Activated T-cell treated with anti-CD3 and anti-CD28 coated beads, Interleukin-2, amount 50 U/mL, for 24 hours (primary cell): ENCODE results near the gene BCR.

ENCODE experiments used
- DNase-seq: peaks from one replicate; pipeline ENCODE4 v3.0.0-alpha.2; 2020
- H3K27ac Mint-ChIP-seq: 2 replicates; pipeline ENCODE4 v1.8.0; 2020; ENCODE audit warnings: mild to moderate bottlenecking, mixed read lengths
- H3K27me3 Mint-ChIP-seq: 2 replicates; pipeline ENCODE4 v1.8.0; 2020; ENCODE audit warnings: mixed read lengths
- H3K36me3 Mint-ChIP-seq: 2 replicates; pipeline ENCODE4 v1.8.0; 2020; ENCODE audit warnings: low read depth, mixed read lengths
- H3K4me1 Mint-ChIP-seq: 2 replicates; pipeline ENCODE4 v1.8.0; 2020; ENCODE audit warnings: low read depth, mixed read lengths
- H3K4me3 Mint-ChIP-seq: 2 replicates; pipeline ENCODE4 v1.8.0; 2020; ENCODE audit warnings: mild to moderate bottlenecking, moderate library complexity, mixed read lengths
- H3K9me3 Mint-ChIP-seq: 2 replicates; pipeline ENCODE4 v1.8.0; 2020; ENCODE audit warnings: mixed read lengths

Gene BCR

GRCh38 chr22:23228503-23228902, 48.2 kb downstream of the BCR start:
- H3K27ac Mint-ChIP-seq = peak overlapping the region; percentile 28
- H3K27me3 Mint-ChIP-seq = no peaks in the 10 kb centered on the region
- peaks cover 75% of the 10 kb centered on the region for H3K4me1 Mint-ChIP-seq
- no peak overlapping the region for H3K4me3 Mint-ChIP-seq
- no peak for DNase-seq
- peaks cover 16% of the 10 kb centered on the region for H3K9me3 Mint-ChIP-seq
- H3K36me3 Mint-ChIP-seq = peaks cover 44% of the 10 kb centered on the region

- H3K27ac Mint-ChIP-seq = peak overlapping the region; percentile 12
- H3K9me3 Mint-ChIP-seq = peaks cover 16% of the 10 kb centered on the region
- no peak overlapping the region for H3K4me3 Mint-ChIP-seq
- no peak for DNase-seq
- H3K36me3 Mint-ChIP-seq = peaks cover 51% of the 10 kb centered on the region
- H3K27me3 Mint-ChIP-seq = no peaks in the 10 kb centered on the region
- peaks cover 73% of the 10 kb centered on the region for H3K4me1 Mint-ChIP-seq
Observed at GRCh38 chr22:23229646-23230045, 49.3 kb downstream of the BCR start.

GRCh38 chr22:23230348-23231068, 50.2 kb downstream of the BCR start:
- Mint-ChIP-seq H3K27me3 (no peaks in the 10 kb centered on the region), H3K36me3 (peaks cover 49% of the 10 kb centered on the region), H3K4me3 (no peak overlapping the region), H3K27ac (peak overlapping the region; percentile 10), H3K9me3 (peaks cover 16% of the 10 kb centered on the region), H3K4me1 (peaks cover 73% of the 10 kb centered on the region)
- no peak for DNase-seq

DNA sequence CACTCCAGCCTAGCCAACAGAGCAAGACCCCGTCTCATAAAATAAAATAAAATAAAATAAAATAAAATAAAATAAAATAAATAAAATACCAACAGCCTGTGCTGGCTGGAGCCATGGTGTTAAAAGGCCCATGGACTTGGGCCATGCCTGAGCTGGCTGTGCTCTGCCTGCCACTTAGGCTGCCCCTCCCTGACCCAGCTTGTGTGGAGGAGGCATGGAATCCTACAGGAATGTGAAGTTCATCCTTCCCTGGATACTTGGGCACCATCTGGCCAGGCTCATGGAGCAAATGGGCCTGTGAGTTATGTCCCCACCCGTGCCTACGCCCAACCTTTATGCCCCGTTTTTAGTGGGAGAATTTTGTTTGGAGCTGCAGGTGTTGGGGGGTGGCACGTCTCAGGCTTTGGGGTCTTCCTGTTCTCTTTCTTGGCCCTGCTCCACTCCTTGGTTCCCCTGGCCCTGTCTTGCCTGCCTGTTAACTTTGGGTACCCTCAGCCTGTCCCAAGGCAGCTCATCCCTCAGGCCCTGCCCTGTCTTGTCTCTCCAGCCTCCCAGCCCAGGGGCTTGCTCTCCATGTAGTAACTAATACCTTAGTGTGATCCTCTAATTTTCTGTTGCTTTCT, 51.3 kb downstream of the BCR start:
- Mint-ChIP-seq H3K4me3 (no peak overlapping the region), H3K4me1 (peaks cover 73% of the 10 kb centered on the region)

GRCh38 chr22:23232094-23232905, 52.0 kb downstream of the BCR start:
- Mint-ChIP-seq H3K36me3 (peaks cover 51% of the 10 kb centered on the region), H3K4me3 (no peak overlapping the region)

More for the DNA sequence above, 51.3 kb downstream of the BCR start:
- H3K27ac Mint-ChIP-seq = peak overlapping the region; percentile 60
- DNase-seq = no peak
- no peaks in the 10 kb centered on the region for H3K27me3 Mint-ChIP-seq
- peaks cover 16% of the 10 kb centered on the region for H3K9me3 Mint-ChIP-seq
- peaks cover 56% of the 10 kb centered on the region for H3K36me3 Mint-ChIP-seq

GRCh38 chr22:23233084-23233531, 52.8 kb downstream of the BCR start:
- peaks cover 46% of the 10 kb centered on the region for H3K36me3 Mint-ChIP-seq
- no peaks in the 10 kb centered on the region for H3K27me3 Mint-ChIP-seq
- H3K27ac Mint-ChIP-seq = peak overlapping the region; percentile 63
- H3K9me3 Mint-ChIP-seq = peaks cover 10% of the 10 kb centered on the region
- no peak overlapping the region for H3K4me3 Mint-ChIP-seq
- peaks cover 73% of the 10 kb centered on the region for H3K4me1 Mint-ChIP-seq
- DNase-seq = no peak

More at GRCh38 chr22:23232094-23232905, 52.0 kb downstream of the BCR start:
- H3K4me1 Mint-ChIP-seq = peaks cover 73% of the 10 kb centered on the region
- H3K9me3 Mint-ChIP-seq = peaks cover 16% of the 10 kb centered on the region
- H3K27me3 Mint-ChIP-seq = no peaks in the 10 kb centered on the region
- DNase-seq = no peak
- H3K27ac Mint-ChIP-seq = peak overlapping the region; percentile 60

DNA sequence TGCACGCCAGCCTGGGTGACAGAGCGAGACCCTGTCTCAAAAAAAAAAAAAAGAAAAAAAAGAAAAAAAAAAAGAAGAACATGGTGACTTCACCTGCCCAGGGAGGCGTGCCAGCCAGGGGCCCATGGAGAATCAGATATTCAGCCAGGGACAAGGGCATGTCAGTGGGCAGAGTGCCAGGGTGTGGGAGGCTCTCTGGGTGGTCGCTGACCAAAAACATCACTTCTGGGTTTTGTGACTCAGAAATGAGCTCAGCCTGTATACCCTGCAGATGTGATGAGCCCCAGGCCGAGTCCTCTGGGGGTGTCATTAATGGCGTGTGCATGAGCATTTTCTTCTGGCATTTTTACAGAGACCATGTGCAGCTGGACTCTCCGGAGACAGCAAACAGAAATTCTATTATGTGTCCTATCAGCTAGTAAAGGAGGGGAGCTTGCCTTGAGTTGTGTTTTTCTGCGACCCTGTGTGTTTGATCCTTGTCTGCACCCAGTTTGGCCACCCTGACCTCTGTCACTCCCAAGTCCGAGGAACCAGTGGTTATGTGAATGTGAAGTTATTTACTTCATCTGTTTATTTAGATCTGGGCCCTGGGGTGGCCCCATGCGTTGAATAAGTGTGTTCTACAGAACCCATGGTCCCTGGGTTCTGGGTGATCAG, 53.6 kb downstream of the BCR start:
- Mint-ChIP-seq H3K36me3 (peaks cover 41% of the 10 kb centered on the region), H3K27ac (peak overlapping the region; percentile 89), H3K27me3 (no peaks in the 10 kb centered on the region), H3K4me3 (peak overlapping the region; percentile 48), H3K4me1 (peaks cover 77% of the 10 kb centered on the region), H3K9me3 (peaks cover 4% of the 10 kb centered on the region)
- peak; percentile 68 for DNase-seq

DNA sequence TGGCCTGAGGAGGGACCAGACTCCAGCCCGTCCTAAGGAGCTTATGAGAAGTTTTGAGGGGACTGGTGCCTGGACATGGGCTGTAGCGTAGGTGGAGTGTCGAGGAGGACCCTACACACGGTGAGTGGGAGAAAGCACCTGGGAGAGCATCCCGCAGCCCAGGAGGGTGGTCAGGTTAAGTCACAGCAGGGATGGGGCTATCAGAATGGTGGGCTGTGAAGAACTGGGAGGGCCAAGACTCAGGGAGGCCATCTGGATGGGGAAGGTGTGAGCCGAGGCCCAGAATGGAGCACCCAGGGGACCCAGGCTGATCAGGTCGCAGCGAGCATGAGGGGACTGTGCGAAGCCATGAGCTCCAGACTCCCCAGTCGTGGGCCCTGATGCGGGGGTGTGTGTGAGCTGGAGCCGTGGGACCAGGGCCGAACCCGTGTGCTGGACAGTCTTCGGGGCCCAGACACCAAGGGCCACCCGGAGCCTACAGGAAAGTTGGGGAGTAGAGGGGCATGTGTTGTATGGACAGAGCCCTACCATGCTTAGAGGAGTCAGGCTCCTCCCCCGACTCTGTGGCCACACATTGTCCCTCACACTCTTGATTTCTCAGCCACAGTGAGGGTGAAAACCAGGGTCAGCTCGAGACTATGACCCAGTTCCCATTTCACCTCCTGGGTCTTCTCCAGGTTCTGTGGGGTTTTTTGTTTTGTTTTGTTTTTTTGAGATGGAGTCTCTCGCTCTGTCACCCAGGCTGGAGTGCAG, 54.3 kb downstream of the BCR start:
- Mint-ChIP-seq H3K27me3 (no peaks in the 10 kb centered on the region), H3K4me3 (no peak overlapping the region), H3K9me3 (no peaks in the 10 kb centered on the region), H3K4me1 (peaks cover 83% of the 10 kb centered on the region), H3K27ac (peak overlapping the region; percentile 89), H3K36me3 (peaks cover 39% of the 10 kb centered on the region)
- no peak for DNase-seq

DNA sequence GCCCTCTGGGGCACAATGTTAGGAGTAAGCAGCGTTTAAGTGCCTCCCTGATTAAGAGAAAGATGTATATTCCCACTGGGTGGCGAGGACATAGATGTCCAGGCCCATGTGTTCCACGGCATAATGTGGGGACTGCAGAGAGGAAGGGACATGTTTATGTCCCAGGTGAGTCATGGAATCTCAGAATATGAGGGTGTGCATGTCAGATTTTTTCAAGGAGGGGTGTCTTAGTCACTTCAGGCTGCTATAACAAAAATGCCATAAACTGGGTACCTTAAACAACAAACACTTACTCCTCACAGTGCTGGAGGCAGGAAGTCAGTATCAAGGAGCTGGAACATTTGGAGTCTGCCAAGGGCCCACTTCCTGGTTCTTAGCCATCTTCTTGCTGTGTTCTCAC, 55.1 kb downstream of the BCR start:
- Mint-ChIP-seq H3K4me1 (peaks cover 82% of the 10 kb centered on the region), H3K27ac (peak overlapping the region; percentile 89), H3K9me3 (no peaks in the 10 kb centered on the region), H3K4me3 (no peak overlapping the region), H3K36me3 (peaks cover 31% of the 10 kb centered on the region), H3K27me3 (no peaks in the 10 kb centered on the region)
- no peak for DNase-seq

- no peak overlapping the region for H3K4me3 Mint-ChIP-seq
- peaks cover 32% of the 10 kb centered on the region for H3K36me3 Mint-ChIP-seq
- DNase-seq = no peak
- H3K27me3 Mint-ChIP-seq = no peaks in the 10 kb centered on the region
- H3K27ac Mint-ChIP-seq = peak overlapping the region; percentile 89
- peaks cover 84% of the 10 kb centered on the region for H3K4me1 Mint-ChIP-seq
- H3K9me3 Mint-ChIP-seq = no peaks in the 10 kb centered on the region
Observed at GRCh38 chr22:23236026-23236425, 55.7 kb downstream of the BCR start.

GRCh38 chr22:23236440-23237184, 56.3 kb downstream of the BCR start:
- peaks cover 32% of the 10 kb centered on the region for H3K36me3 Mint-ChIP-seq

GRCh38 chr22:23237201-23237798, 57.0 kb downstream of the BCR start:
- H3K27ac Mint-ChIP-seq = peak overlapping the region; percentile 89
- peaks cover 93% of the 10 kb centered on the region for H3K4me1 Mint-ChIP-seq
- peak overlapping the region; percentile 51 for H3K4me3 Mint-ChIP-seq
- no peaks in the 10 kb centered on the region for H3K27me3 Mint-ChIP-seq
- peaks cover 32% of the 10 kb centered on the region for H3K36me3 Mint-ChIP-seq
- no peaks in the 10 kb centered on the region for H3K9me3 Mint-ChIP-seq
- DNase-seq = no peak

More at GRCh38 chr22:23236440-23237184, 56.3 kb downstream of the BCR start:
- DNase-seq = no peak
- no peaks in the 10 kb centered on the region for H3K9me3 Mint-ChIP-seq
- no peak overlapping the region for H3K4me3 Mint-ChIP-seq
- no peaks in the 10 kb centered on the region for H3K27me3 Mint-ChIP-seq
- H3K4me1 Mint-ChIP-seq = peaks cover 90% of the 10 kb centered on the region
- peak overlapping the region; percentile 89 for H3K27ac Mint-ChIP-seq

DNA sequence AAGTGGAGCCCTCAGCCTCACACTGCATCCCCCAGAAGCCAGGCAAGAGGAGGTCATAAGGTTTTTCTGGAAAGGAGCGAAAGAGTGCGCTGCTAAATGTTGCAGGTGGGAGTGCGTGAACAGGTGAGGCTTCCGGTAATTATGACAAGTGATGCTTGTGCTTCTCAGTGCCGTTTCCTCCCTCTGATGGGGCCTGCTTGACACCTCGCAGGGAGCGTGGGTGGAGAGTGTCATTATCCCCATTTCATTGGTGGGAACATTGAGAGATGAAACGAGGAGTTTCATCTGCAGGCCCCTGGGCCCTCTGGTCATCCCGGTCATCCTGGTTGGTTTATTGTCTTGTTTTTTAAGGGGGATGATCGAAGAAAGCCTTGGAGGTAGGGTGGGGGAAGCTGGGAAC, 57.5 kb downstream of the BCR start:
- no peak overlapping the region for H3K4me3 Mint-ChIP-seq
- H3K36me3 Mint-ChIP-seq = peaks cover 32% of the 10 kb centered on the region
- peak overlapping the region; percentile 89 for H3K27ac Mint-ChIP-seq
- H3K27me3 Mint-ChIP-seq = no peaks in the 10 kb centered on the region
- peak; percentile 62 for DNase-seq
- H3K4me1 Mint-ChIP-seq = peaks cover 94% of the 10 kb centered on the region
- H3K9me3 Mint-ChIP-seq = no peaks in the 10 kb centered on the region
